GM12801 (cell line): ENCODE data around the gene MDH1.

Source experiments
- CTCF ChIP-seq: IDR thresholded peaks from one replicate; pipeline ENCODE4 v1.5.1; 2011; ENCODE audit warnings: control low read depth; ENCODE audit not compliant: insufficient read length; ENCODE audit errors: extremely low read depth

The MDH1 gene

GRCh38 chr2:63594660-63595059, 5.9 kb downstream of the MDH1 start:
- TF ChIP-seq CTCF, result no peak

GRCh38 chr2:63596401-63596883, 7.7 kb downstream of the MDH1 start:
- no peak for TF ChIP-seq CTCF

- no peak for TF ChIP-seq CTCF
These were observed 10.2 kb downstream of the MDH1 start for GRCh38 chr2:63598981-63599380.

GRCh38 chr2:63600881-63601460, 12.2 kb downstream of the MDH1 start:
- TF ChIP-seq CTCF, result no peak

GRCh38 chr2:63604666-63605065, 15.9 kb downstream of the MDH1 start:
- TF ChIP-seq CTCF, result no peak

GRCh38 chr2:63610525-63610924, 21.8 kb downstream of the MDH1 start:
- no peak for TF ChIP-seq CTCF

- no peak for TF ChIP-seq CTCF
These were observed 24.7 kb downstream of the MDH1 start for GRCh38 chr2:63613391-63613901.
